Activated CD8-positive, alpha-beta T cell treated with anti-CD3 and anti-CD28 coated beads, Interleukin-2, amount 10 ng/mL, durations not matched to agents 7 days and 5 days (primary cell): Measurements from ENCODE around the gene G2E3. TPM values are rescaled to one million over a fixed set of nuclear protein-coding genes. Genes with fewer than 3 reads are reported as not detected.
"Not testable (repeated sequence)": the region's sequence is repeated elsewhere in the genome, so short reads cannot be mapped to it uniquely, and the experiment has no call there.

Source experiments
- ATAC-seq: fragments of 150-1000 bp; cut with Tn5 transposase; one replicate; pipeline ENCODE4 v1.10.0; 2021; ENCODE audit warnings: moderate library complexity
- CTCF ChIA-PET: fragments of 350-600 bp; sonication (Branson Sonifier 250); formaldehyde crosslinking; loops from one replicate; lab custom pipeline; 2021; ENCODE audit warnings: antibody characterized with exemption; lab: Charles Lee
- POLR2A ChIA-PET: fragments of 350-600 bp; sonication (Branson Sonifier 250); formaldehyde crosslinking; loops from one replicate; lab custom pipeline; 2021; ENCODE audit warnings: antibody characterized with exemption; lab: Charles Lee
- DNase-seq: peaks from one replicate; pipeline ENCODE4 v3.0.0-alpha.2; 2020
- H3K27ac Mint-ChIP-seq: one replicate; pipeline ENCODE4 v1.8.0; 2021; ENCODE audit warnings: mild to moderate bottlenecking, mixed read lengths
- H3K27me3 Mint-ChIP-seq: one replicate; pipeline ENCODE4 v1.8.0; 2021; ENCODE audit warnings: low read depth, mixed read lengths
- H3K36me3 Mint-ChIP-seq: one replicate; pipeline ENCODE4 v1.8.0; 2021; ENCODE audit warnings: low read depth, mixed read lengths
- H3K4me1 Mint-ChIP-seq: one replicate; pipeline ENCODE4 v1.8.0; 2021; ENCODE audit warnings: low read depth, mixed read lengths
- H3K4me3 Mint-ChIP-seq: one replicate; pipeline ENCODE4 v1.8.0; 2021; ENCODE audit warnings: mild to moderate bottlenecking, mixed read lengths
- H3K9me3 Mint-ChIP-seq: one replicate; pipeline ENCODE4 v1.8.0; 2022; ENCODE audit warnings: mixed read lengths; ENCODE audit not compliant: insufficient read depth
- total RNA-seq, 2 experiments: library from RNA; stranded (reverse); gene quantifications; one replicate each; pipeline ENCODE4 v1.2.3, GENCODE V29; 2021

Gene G2E3
- total RNA-seq, 2 experiments from 2014 or later, result 38.9 to 46.6 TPM

DNA sequence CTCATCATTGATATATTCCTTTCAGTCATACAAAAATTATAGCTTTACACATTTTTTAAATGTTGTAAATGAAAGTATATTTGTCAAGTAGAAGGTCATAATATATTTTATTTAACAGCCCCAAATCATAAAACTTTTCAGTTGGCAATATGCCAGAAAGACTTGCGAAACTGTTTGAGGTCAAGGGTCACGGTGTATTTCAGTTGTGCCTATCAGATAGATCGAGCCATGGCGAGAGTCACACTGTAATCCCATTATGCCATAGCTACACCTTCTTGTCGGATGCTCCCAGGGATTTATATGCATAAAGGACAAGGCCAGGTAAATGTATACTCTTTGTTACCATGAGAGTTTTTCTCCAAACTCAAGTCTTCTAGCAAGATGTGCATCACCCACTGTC, 26.7 kb upstream of the G2E3 start:
- no peak overlapping the region for H3K4me3 Mint-ChIP-seq
- peaks cover 2% of the 10 kb centered on the region for H3K27me3 Mint-ChIP-seq
- H3K4me1 Mint-ChIP-seq, result no peaks in the 10 kb centered on the region
- no peaks in the 10 kb centered on the region for H3K9me3 Mint-ChIP-seq
- DNase-seq (no peak), ATAC-seq (no peak)
- CTCF ChIA-PET, result interaction anchor here (1.2 kb wide), 1 partner anchor 10 kb away, joined by 5 read pairs; no protein-coding TSS in a partner anchor
- POLR2A ChIA-PET, result no interaction called here
- no peaks in the 10 kb centered on the region for H3K36me3 Mint-ChIP-seq
- no peak overlapping the region for H3K27ac Mint-ChIP-seq

DNA sequence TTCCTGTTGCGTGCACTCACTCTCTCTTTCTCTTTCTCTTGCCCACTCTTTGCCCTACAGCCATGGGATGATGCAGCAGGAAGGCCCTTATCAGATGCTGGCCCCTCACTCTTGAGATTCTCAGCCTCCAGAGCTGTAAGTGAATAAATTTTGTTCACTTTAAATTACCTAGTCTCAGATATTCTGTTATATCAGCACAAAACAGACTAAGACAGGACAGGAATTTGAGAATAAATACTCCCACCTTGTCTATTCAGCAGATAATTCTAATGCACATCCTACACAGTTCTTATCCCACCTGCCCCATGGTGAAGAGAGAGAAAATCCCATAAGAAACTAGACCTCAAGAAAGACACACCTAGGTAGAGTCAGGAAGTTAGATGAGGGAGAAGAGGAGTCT, 25.8 kb upstream of the G2E3 start:
- Mint-ChIP-seq H3K36me3 (no peaks in the 10 kb centered on the region), H3K4me1 (no peaks in the 10 kb centered on the region), H3K27me3 (peaks cover 9% of the 10 kb centered on the region), H3K9me3 (no peaks in the 10 kb centered on the region), H3K4me3 (no peak overlapping the region), H3K27ac (no peak overlapping the region)
- ATAC-seq, result no peak
- DNase-seq, result no peak
- ChIA-PET POLR2A (no interaction called here), CTCF (interaction anchor here (1.8 kb wide), 1 partner anchor 10 kb away, joined by 8 read pairs; no protein-coding TSS in a partner anchor)

DNA sequence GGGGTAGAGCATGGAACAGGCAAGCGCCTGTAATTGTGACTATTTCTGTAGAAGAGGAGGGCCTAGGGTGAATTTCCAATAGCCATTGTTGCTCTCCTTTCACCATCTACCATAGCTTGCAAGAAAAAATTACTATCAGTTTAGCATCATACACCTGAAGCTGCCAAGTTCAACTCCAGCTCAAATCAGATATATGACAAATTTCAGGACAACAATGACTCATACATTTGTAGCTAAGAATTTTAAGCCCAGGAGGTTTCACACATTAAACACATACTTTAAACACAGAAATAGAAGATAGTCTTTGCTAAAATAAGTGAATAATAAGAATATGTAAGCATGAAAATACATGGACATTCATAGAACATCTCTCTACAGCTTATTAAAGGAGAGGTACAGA, 17.6 kb upstream of the G2E3 start:
- Mint-ChIP-seq H3K9me3 (no peaks in the 10 kb centered on the region), H3K27ac (no peak overlapping the region), H3K36me3 (no peaks in the 10 kb centered on the region), H3K4me1 (no peaks in the 10 kb centered on the region), H3K4me3 (no peak overlapping the region), H3K27me3 (peaks cover 29% of the 10 kb centered on the region)
- CTCF ChIA-PET, result interaction anchor here (0.9 kb wide), 1 partner anchor 9 kb away, joined by 3 read pairs; no protein-coding TSS in a partner anchor
- POLR2A ChIA-PET, result interaction anchor here (0.6 to 1.4 kb wide), 2 partner anchors 17 to 182 kb away, joined by 3 read pairs; partner anchors contain the start of gene G2E3
- no peak for DNase-seq
- ATAC-seq, result no peak

DNA sequence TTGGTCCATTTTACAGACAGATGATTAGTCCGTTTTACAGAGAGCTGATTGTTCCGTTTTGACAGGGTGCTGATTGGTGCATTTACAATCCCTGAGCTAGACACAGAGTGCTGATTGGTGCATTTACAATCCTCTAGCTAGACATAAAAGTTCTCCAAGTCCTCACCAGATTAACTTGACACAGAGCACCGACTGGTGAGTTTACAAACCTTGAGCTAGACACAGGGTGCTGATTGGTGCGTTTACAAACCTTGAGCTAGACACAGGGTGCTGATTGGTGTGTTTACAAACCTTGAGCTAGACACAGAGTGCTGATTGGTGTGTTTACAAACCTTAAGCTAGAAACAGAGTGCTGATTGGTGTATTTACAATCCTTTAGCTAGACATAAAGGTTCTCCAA, 12.2 kb upstream of the G2E3 start:
- CTCF ChIA-PET, H3K9me3 Mint-ChIP-seq, H3K36me3 Mint-ChIP-seq, H3K27ac Mint-ChIP-seq, H3K4me1 Mint-ChIP-seq, H3K4me3 Mint-ChIP-seq, DNase-seq, POLR2A ChIA-PET, ATAC-seq: not testable (repeated sequence)
- H3K27me3 Mint-ChIP-seq, result peaks cover 23% of the 10 kb centered on the region

DNA sequence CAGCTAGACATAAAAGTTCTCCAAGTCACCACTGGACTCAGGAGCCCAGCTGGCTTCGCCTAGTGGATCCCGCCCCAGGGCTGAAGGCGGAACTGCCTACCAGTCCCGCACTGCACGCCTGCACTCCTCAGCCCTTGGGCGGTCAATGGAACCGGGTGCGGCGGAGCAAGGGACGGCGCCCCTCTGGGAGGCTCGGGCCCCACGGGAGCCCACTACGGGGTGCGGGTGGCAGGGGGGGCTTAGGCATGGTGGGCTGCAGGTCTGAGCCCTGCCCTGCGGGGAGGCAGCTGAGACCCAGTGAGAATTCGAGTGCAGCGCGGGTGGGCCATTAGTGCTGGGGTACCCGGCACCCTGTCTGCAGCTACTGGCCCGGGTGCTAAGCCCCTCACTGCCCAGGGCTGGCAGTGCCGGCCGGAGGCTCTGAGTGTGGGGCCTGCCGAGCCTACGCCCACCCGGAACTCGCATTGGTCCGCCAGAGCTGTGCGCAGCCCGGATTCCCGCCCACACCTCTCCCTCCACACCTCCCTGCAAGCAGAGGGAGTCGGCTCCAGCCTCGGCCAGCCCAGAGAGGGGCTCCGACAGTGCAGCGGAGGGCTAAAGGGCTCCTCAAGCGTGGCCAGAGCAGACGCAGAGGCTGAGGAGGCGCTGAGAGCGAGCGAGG, 11.4 kb upstream of the G2E3 start:
- Mint-ChIP-seq H3K36me3 (no peaks in the 10 kb centered on the region), H3K27ac (no peak overlapping the region), H3K4me3 (no peak overlapping the region), H3K4me1 (no peaks in the 10 kb centered on the region), H3K27me3 (peaks cover 21% of the 10 kb centered on the region), H3K9me3 (no peaks in the 10 kb centered on the region)
- ChIA-PET CTCF (no interaction called here), POLR2A (no interaction called here)
- DNase-seq (no peak), ATAC-seq (no peak)

DNA sequence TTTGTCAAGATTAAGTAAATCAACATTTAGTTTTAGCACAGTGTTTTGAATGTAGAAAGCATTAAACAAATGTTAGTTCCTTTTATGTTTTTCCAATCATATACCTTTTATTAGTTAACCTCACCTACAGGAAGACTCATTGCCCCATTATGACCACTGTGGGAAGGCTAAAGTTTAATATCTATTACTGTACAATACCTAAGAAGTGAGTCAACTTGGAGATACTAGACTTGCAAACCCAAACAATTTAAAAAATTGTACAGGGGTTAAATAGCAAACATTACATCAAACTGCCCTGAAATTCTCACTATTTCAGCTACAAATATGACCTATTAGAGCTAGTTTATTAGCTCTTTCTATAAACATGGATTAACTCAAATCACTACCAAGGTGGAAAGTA, 8.6 kb upstream of the G2E3 start:
- Mint-ChIP-seq H3K9me3 (no peaks in the 10 kb centered on the region), H3K4me1 (no peaks in the 10 kb centered on the region), H3K27ac (no peak overlapping the region), H3K27me3 (peaks cover 18% of the 10 kb centered on the region), H3K4me3 (no peak overlapping the region), H3K36me3 (no peaks in the 10 kb centered on the region)
- CTCF ChIA-PET, result interaction anchor here (0.8 to 1.3 kb wide), 2 partner anchors 9 to 28 kb away, joined by 3 read pairs; no protein-coding TSS in a partner anchor
- ATAC-seq (no peak), DNase-seq (no peak)
- POLR2A ChIA-PET, result interaction anchor here (0.9 kb wide), 1 partner anchor 8 kb away, joined by 3 read pairs; the partner anchor contains the start of gene G2E3

DNA sequence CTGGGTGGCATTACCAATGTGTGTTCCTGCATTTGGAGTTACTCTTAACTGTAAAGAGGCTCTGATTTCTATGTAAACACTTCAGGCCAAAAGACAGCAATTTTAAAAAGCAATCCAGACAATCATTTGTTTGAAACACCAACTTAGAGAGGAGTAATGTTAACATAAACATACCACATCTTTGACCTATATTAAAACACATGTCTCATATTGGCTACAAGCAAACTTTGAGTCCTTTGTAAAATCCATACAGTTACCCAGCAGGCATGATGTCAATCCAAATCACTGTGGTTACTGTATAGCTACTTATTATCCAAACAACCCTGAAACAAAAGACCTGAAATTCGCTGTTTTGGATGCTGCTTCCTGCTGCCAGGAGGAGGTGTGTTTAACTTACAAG, 7.5 kb upstream of the G2E3 start:
- Mint-ChIP-seq H3K36me3 (no peaks in the 10 kb centered on the region), H3K27ac (no peak overlapping the region), H3K4me3 (no peak overlapping the region), H3K4me1 (no peaks in the 10 kb centered on the region), H3K27me3 (peaks cover 20% of the 10 kb centered on the region), H3K9me3 (no peaks in the 10 kb centered on the region)
- ChIA-PET CTCF (interaction anchor here (1.3 kb wide), 1 partner anchor 29 kb away, joined by 3 read pairs; no protein-coding TSS in a partner anchor), POLR2A (no interaction called here)
- ATAC-seq (no peak), DNase-seq (no peak)

DNA sequence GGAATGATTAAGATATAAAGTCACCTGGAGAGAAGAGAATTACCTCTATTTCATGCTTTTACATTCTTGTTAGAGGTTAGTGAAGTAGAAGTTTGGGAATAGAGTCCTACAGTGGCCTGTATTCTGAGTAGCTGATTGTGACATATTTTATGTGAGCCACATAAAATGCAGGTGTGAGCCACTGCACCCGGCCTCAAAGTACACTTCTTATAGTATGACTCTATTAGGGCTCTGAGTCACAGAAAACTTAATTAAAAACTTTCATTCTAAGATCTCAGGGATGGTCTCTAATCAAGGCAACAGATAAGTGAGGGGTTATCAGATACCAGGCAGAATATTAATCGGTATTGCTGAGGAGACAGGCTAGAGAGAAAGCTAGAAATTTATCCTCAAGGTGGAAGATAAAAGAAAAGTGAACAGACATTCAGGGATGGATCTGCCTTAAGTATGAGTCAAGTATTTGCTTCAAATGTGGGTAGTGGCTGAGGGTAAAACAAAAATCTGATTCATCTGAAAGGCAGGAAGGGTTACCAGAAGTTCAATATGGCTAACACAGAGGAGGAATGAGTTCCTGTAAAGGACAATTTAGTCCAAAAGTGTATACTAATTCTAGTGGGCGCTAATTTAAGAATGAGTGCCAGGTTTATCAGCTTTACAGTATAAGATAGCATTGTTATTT, 5.5 kb upstream of the G2E3 start:
- H3K4me3 Mint-ChIP-seq, result no peak overlapping the region
- ChIA-PET CTCF (interaction anchor here (1.8 kb wide), 1 partner anchor 32 kb away, joined by 5 read pairs; no protein-coding TSS in a partner anchor), POLR2A (interaction anchor here (0.9 kb wide), 1 partner anchor 655 kb away, joined by 3 read pairs; no protein-coding TSS in a partner anchor)
- H3K27me3 Mint-ChIP-seq, result peaks cover 22% of the 10 kb centered on the region
- H3K4me1 Mint-ChIP-seq, result peaks cover 4% of the 10 kb centered on the region
- DNase-seq (no peak), ATAC-seq (no peak)
- H3K36me3 Mint-ChIP-seq, result no peaks in the 10 kb centered on the region
- H3K27ac Mint-ChIP-seq, result no peak overlapping the region
- H3K9me3 Mint-ChIP-seq, result no peaks in the 10 kb centered on the region

DNA sequence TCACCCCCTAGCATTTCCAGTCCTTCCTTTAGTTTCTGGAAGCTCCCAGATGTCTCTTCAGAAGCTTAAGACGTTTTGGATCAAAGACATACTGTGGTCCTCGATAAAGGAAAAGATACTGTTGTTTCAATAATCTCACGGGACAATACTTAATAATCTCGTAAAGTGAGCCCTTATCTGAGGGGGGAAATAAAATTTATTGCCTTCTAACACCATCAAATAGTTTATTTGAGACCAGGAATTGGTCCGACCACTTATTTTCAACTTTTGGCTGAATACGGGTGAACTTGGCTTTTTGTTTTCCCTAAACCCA, 640 bp upstream of the G2E3 start:
- ChIA-PET POLR2A (interaction anchor here (0.6 to 4.5 kb wide), 7 partner anchors 8 to 1013 kb away, joined by 3 to 23 read pairs (median 3); partner anchors contain the start of genes SCFD1 and STRN3), CTCF (interaction anchor here (0.7 kb wide), 1 partner anchor 37 kb away, joined by 3 read pairs; no protein-coding TSS in a partner anchor)
- Mint-ChIP-seq H3K9me3 (no peaks in the 10 kb centered on the region), H3K36me3 (peaks cover 32% of the 10 kb centered on the region), H3K27ac (peak overlapping the region; percentile 100), H3K4me1 (peaks cover 26% of the 10 kb centered on the region), H3K4me3 (peak overlapping the region; percentile 100), H3K27me3 (peaks cover 7% of the 10 kb centered on the region)
- DNase-seq (no peak), ATAC-seq (no peak)

DNA sequence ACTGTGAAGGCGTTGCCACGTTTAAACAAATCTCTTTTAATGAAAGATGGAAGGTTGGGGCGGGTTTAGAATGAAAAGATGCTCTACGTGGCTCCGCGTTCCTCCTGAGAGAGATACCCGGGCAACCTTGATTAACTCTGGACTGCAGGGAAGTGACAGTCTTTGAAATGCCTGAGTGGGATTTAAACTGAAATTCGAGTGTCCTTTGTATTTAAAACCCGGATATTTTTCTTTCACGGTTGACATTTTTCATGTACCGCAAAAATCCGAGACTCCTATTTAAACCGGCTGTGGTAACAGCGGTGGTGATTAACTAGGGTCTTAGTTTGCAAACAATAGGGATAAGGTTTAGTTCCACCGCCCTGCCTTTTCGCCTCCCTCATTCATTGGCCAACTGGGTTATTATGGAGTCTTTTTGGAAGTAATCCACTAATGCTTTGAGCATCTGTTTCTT, 707 bp downstream of the G2E3 start:
- CTCF ChIA-PET, result interaction anchor here (0.8 kb wide), 1 partner anchor 63 kb away, joined by 3 read pairs; no protein-coding TSS in a partner anchor
- DNase-seq, result peak; percentile 30

DNA sequence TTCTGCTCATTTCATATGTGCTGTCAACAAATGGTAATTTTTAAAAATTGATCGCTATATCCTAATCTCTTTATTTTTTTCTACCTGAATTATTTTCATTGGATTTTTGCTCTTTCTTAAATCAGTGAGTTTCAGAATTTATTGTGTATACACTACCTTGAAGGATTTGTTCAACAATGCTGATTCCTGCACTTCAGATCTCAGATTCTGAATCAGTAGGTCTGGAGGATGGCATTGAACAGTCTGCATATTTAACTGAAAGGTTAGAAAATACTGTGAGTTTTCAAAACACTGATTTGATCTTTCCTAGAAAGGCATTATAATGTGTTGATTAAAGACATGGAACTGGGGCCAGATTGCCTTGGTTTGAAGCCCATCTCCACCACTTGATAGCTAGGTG, 1.6 kb downstream of the G2E3 start:
- ATAC-seq (no peak), DNase-seq (no peak)
- ChIA-PET POLR2A (interaction anchor here (4.5 kb wide), 1 partner anchor 62 kb away, joined by 23 read pairs; the partner anchor contains the start of gene SCFD1), CTCF (no interaction called here)
- Mint-ChIP-seq H3K9me3 (no peaks in the 10 kb centered on the region), H3K4me1 (peaks cover 30% of the 10 kb centered on the region), H3K27me3 (peaks cover 4% of the 10 kb centered on the region), H3K27ac (peak overlapping the region; percentile 54), H3K36me3 (peaks cover 45% of the 10 kb centered on the region), H3K4me3 (peak overlapping the region; percentile 83)

More for the DNA sequence above, 707 bp downstream of the G2E3 start:
- H3K27me3 Mint-ChIP-seq, result peaks cover 4% of the 10 kb centered on the region
- H3K4me3 Mint-ChIP-seq, result peak overlapping the region; percentile 100
- POLR2A ChIA-PET, result interaction anchor here (1.2 to 4.5 kb wide), 2 partner anchors 62 to 467 kb away, joined by 4 to 23 read pairs; partner anchors contain the start of genes SCFD1 and STRN3
- peaks cover 27% of the 10 kb centered on the region for H3K4me1 Mint-ChIP-seq
- peaks cover 39% of the 10 kb centered on the region for H3K36me3 Mint-ChIP-seq
- H3K27ac Mint-ChIP-seq, result peak overlapping the region; percentile 100
- ATAC-seq, result peak; percentile 38
- no peaks in the 10 kb centered on the region for H3K9me3 Mint-ChIP-seq
